Thoracic aorta (tissue), 2 donors: ENCODE results near the gene GALNT15. TPM values are rescaled to one million over a fixed set of nuclear protein-coding genes. Genes with fewer than 3 reads are reported as not detected.

ENCODE experiments used
- ATAC-seq: fragments of 150-250 bp; one replicate; pipeline ENCODE4 v1.8.0; 2017; ENCODE audit warnings: low read depth; ENCODE audit not compliant: insufficient number of reproducible peaks, low FRiP score
- DNase-seq: peaks from one replicate; pipeline ENCODE4 v3.0.0-alpha.2; 2020; ENCODE audit warnings: low spot score
- H3K27ac ChIP-seq, 2 donors: fragments of 200-600 bp; sonication (generic); 1 replicate in 1 of 2; 2 replicates in 1 of 2; pipeline ENCODE4 v1.5.1; 2016; ENCODE audit warnings: mild to moderate bottlenecking in 2 of 2, moderate library complexity in 2 of 2
- H3K27me3 ChIP-seq: fragments of 200-600 bp; sonication (generic); replicated peaks from 2 replicates; pipeline ENCODE4 v1.6.0; 2016; ENCODE audit warnings: mild to moderate bottlenecking; ENCODE audit not compliant: insufficient read depth
- H3K36me3 ChIP-seq: fragments of 200-600 bp; sonication (generic); one replicate; pipeline ENCODE4 v1.5.1; 2016
- H3K4me1 ChIP-seq, 2 donors: fragments of 200-600 bp; sonication (generic); 1 replicate in 1 of 2; 2 replicates in 1 of 2; pipeline versions ENCODE4 v1.5.1 to v1.6.0; 2016; ENCODE audit warnings: low read depth in 2 of 2, mild to moderate bottlenecking in 1 of 2; ENCODE audit not compliant: control insufficient read depth in 1 of 2
- H3K4me3 ChIP-seq: fragments of 200-600 bp; sonication (generic); 2 replicates; pipeline ENCODE4 v1.5.1; 2016; ENCODE audit warnings: mild to moderate bottlenecking
- H3K9me3 ChIP-seq: fragments of 200-600 bp; sonication (generic); 2 replicates; pipeline ENCODE4 v1.5.1; 2016
- CTCF ChIP-seq: fragments of 200-600 bp; sonication (generic); IDR thresholded peaks from one replicate; pipeline ENCODE4 v1.5.1; 2019; ENCODE audit warnings: antibody characterized with exemption
- total RNA-seq, 2 donors: library from RNA; depleted of rRNA; stranded (reverse); fragments of >200 nt; gene quantifications; one replicate each; pipeline versions ENCODE4 v1.1.0 to v1.2.3, GENCODE V29; 2016

Gene GALNT15
- total RNA-seq, 2 donors from 2014 or later: 157 to 167 TPM

GRCh38 chr3:16190704-16191103 lies 16.2 kb downstream of the GALNT15 start:
- Histone ChIP-seq H3K27me3 (no peaks in the 10 kb centered on the region), H3K4me1 (no peaks in the 10 kb centered on the region), H3K27ac (no peak overlapping the region), H3K9me3 (no peaks in the 10 kb centered on the region), H3K4me3 (no peak overlapping the region), H3K36me3 (no peaks in the 10 kb centered on the region)
- no peak for TF ChIP-seq CTCF
- no peak for DNase-seq
- no peak for ATAC-seq

- no peak for TF ChIP-seq CTCF
Observed at GRCh38 chr3:16191591-16191990, 17.1 kb downstream of the GALNT15 start.

GRCh38 chr3:16192176-16192811 lies 17.8 kb downstream of the GALNT15 start:
- Histone ChIP-seq H3K27me3 (no peaks in the 10 kb centered on the region), H3K4me3 (no peak overlapping the region), H3K4me1 (no peaks in the 10 kb centered on the region), H3K27ac (no peak overlapping the region), H3K36me3 (peaks cover 3% of the 10 kb centered on the region), H3K9me3 (no peaks in the 10 kb centered on the region)
- TF ChIP-seq CTCF: no peak
- ATAC-seq (no peak), DNase-seq (no peak)

More at GRCh38 chr3:16191591-16191990, 17.1 kb downstream of the GALNT15 start:
- DNase-seq (no peak), ATAC-seq (no peak)
- Histone ChIP-seq H3K4me1 (no peaks in the 10 kb centered on the region), H3K36me3 (peaks cover 3% of the 10 kb centered on the region), H3K27ac (no peak overlapping the region), H3K4me3 (no peak overlapping the region), H3K27me3 (no peaks in the 10 kb centered on the region), H3K9me3 (no peaks in the 10 kb centered on the region)

GRCh38 chr3:16198427-16198826 lies 23.9 kb downstream of the GALNT15 start:
- TF ChIP-seq CTCF: no peak

GRCh38 chr3:16199769-16200168 lies 25.3 kb downstream of the GALNT15 start:
- DNase-seq (no peak), ATAC-seq (no peak)
- Histone ChIP-seq H3K4me1 (no peaks in the 10 kb centered on the region), H3K36me3 (peaks cover 3% of the 10 kb centered on the region), H3K27ac (no peak overlapping the region), H3K4me3 (no peak overlapping the region), H3K9me3 (no peaks in the 10 kb centered on the region), H3K27me3 (no peaks in the 10 kb centered on the region)
- no peak for TF ChIP-seq CTCF

More at GRCh38 chr3:16198427-16198826, 23.9 kb downstream of the GALNT15 start:
- peaks cover 3% of the 10 kb centered on the region for H3K36me3 ChIP-seq
- DNase-seq (no peak), ATAC-seq (no peak)
- H3K27me3 ChIP-seq: no peaks in the 10 kb centered on the region
- H3K9me3 ChIP-seq: no peaks in the 10 kb centered on the region
- H3K4me1 ChIP-seq: no peaks in the 10 kb centered on the region
- no peak overlapping the region for H3K4me3 ChIP-seq
- H3K27ac ChIP-seq: no peak overlapping the region
